GM12878 (cell line): ENCODE results near the gene PTPRF. TPM values are rescaled to one million over a fixed set of nuclear protein-coding genes. Genes with fewer than 3 reads are reported as not detected.

Experiments used
- ATAC-seq: fragments of 200-7000 bp; cut with Tn5 transposase; 3 replicates; pipeline ENCODE4 v1.9.1; 2020; ENCODE audit warnings: mild to moderate bottlenecking, moderate library complexity
- BruUV-seq: library from RNA; stranded (reverse); fragments of 400-500 nt; replicated peaks from 2 replicates; lab custom pipeline; 2021; lab: Mats Ljungman, UMichigan
- CTCF ChIA-PET: fragments of 300-600 bp; sonication (Branson Sonifier 250); formaldehyde crosslinking; extraction: SDS; loops from one replicate; lab custom pipeline; 2021; ENCODE audit warnings: inconsistent platforms; lab: Yijun Ruan, JAX
- POLR2A ChIA-PET: fragments of 350-600 bp; formaldehyde crosslinking; extraction: SDS; loops from one replicate; lab custom pipeline; 2021; ENCODE audit warnings: inconsistent platforms; lab: Charles Lee
- RAD21 ChIA-PET: fragments of 300-600 bp; sonication (Branson Sonifier 250); formaldehyde crosslinking; loops from one replicate; lab custom pipeline; 2023; ENCODE audit warnings: antibody characterized with exemption; ENCODE audit not compliant: unreplicated experiment; lab: Charles Lee
- SMC1A ChIA-PET: fragments of 300-600 bp; sonication (Branson Sonifier 250); formaldehyde crosslinking; loops from one replicate; lab custom pipeline; 2023; ENCODE audit not compliant: unreplicated experiment, uncharacterized antibody; lab: Charles Lee
- DNase-seq: peaks from one replicate; pipeline ENCODE4 v3.0.0-alpha.2; 2011; ENCODE audit warnings: low read depth, low spot score
- FAIRE-seq: peaks from 3 replicates; lab custom pipeline; 2011; peaks lifted over from hg19 to GRCh38; lab: Jason Lieb, UNC
- H2AFZ ChIP-seq: 2 replicates; pipeline ENCODE4 v1.6.0; 2011; ENCODE audit warnings: low read depth, low read length, control low read depth; ENCODE audit not compliant: control insufficient read depth
- H3K27ac ChIP-seq: 2 replicates; pipeline ENCODE4 v1.5.1; 2011; ENCODE audit warnings: control low read depth; ENCODE audit not compliant: control insufficient read depth, insufficient read depth
- H3K27me3 ChIP-seq, 2 experiments: replicated peaks in 1 of 2; 2 replicates each; pipeline versions ENCODE4 v1.6.0 to v1.6.1; 2011; ENCODE audit warnings: low read length in 1 of 2; ENCODE audit not compliant: control insufficient read depth in 2 of 2, insufficient read depth in 2 of 2
- H3K36me3 ChIP-seq, 2 experiments: 2 replicates each; pipeline ENCODE4 v1.5.1; 2011; ENCODE audit warnings: low read length in 1 of 2; ENCODE audit not compliant: control insufficient read depth in 2 of 2, insufficient read depth in 2 of 2
- H3K4me1 ChIP-seq: 2 replicates; pipeline ENCODE4 v1.6.1; 2011; ENCODE audit warnings: mild to moderate bottlenecking, low read length, moderate library complexity, mixed read lengths; ENCODE audit not compliant: control insufficient read depth, insufficient read depth
- H3K4me2 ChIP-seq: 2 replicates; pipeline ENCODE4 v1.6.0; 2011; ENCODE audit warnings: control low read depth; ENCODE audit not compliant: control insufficient read depth, insufficient read depth
- H3K4me3 ChIP-seq: fragments of 200-600 bp; sonication (generic); 2 replicates; pipeline ENCODE4 v1.5.1; 2016
- H3K79me2 ChIP-seq: 2 replicates; pipeline ENCODE4 v1.6.0; 2011; ENCODE audit warnings: low read length; ENCODE audit not compliant: control insufficient read depth, insufficient read depth
- H3K9ac ChIP-seq: 2 replicates; pipeline ENCODE4 v1.8.0; 2011; ENCODE audit warnings: low read length, control low read depth, mixed read lengths; ENCODE audit not compliant: control insufficient read depth, insufficient read depth
- H3K9me3 ChIP-seq: replicated peaks from 3 replicates; pipeline ENCODE4 v1.5.1; 2011; ENCODE audit warnings: mild to moderate bottlenecking, low read length; ENCODE audit not compliant: control insufficient read depth, insufficient read depth
- H4K20me1 ChIP-seq: 2 replicates; pipeline ENCODE4 v1.6.0; 2011; ENCODE audit not compliant: control insufficient read depth, insufficient read depth
- DPF2 ChIP-seq: fragments of 450-650 bp; IDR thresholded peaks from 2 replicates; pipeline ENCODE4 v1.6.1; 2017; ENCODE audit warnings: mild to moderate bottlenecking
- GABPA ChIP-seq: IDR thresholded peaks from 2 replicates; pipeline ENCODE4 v1.6.1; 2014; ENCODE audit warnings: antibody characterized with exemption, low read depth, mild to moderate bottlenecking, inconsistent platforms
- HDGF ChIP-seq: fragments of 450-650 bp; IDR thresholded peaks from 2 replicates; pipeline ENCODE4 v1.6.1; 2016; ENCODE audit warnings: antibody characterized with exemption
- IKZF2 ChIP-seq, 2 experiments: fragments of 450-650 bp; IDR thresholded peaks; 2 replicates each; pipeline ENCODE4 v1.6.1; 2017; ENCODE audit warnings: mild to moderate bottlenecking in 2 of 2, moderate library complexity in 2 of 2
- MEF2B ChIP-seq: fragments of 450-650 bp; IDR thresholded peaks from 2 replicates; pipeline ENCODE4 v1.6.1; 2018; ENCODE audit warnings: mild to moderate bottlenecking, moderate library complexity; ENCODE audit not compliant: partially characterized antibody, poor library complexity, severe bottlenecking
- PRDM15 ChIP-seq: fragments of 450-650 bp; formaldehyde crosslinking; IDR thresholded peaks from 2 replicates; pipeline ENCODE4 v1.4.0; 2020; ENCODE audit warnings: mild to moderate bottlenecking, moderate library complexity
- SKIL ChIP-seq: fragments of 450-650 bp; IDR thresholded peaks from 2 replicates; pipeline ENCODE4 v1.6.1; 2017; ENCODE audit warnings: mild to moderate bottlenecking, low read depth, inconsistent platforms; ENCODE audit not compliant: poor library complexity, severe bottlenecking
- SUPT20H ChIP-seq: IDR thresholded peaks from 2 replicates; pipeline ENCODE4 v1.6.1; 2011; ENCODE audit warnings: low read depth, mild to moderate bottlenecking, low read length, moderate library complexity, borderline replicate concordance; ENCODE audit not compliant: control insufficient read depth
- TCF7 ChIP-seq: IDR thresholded peaks from 2 replicates; pipeline ENCODE4 v1.6.1; 2014; ENCODE audit warnings: antibody characterized with exemption, borderline replicate concordance
- WGBS: methylation state at CpG from one replicate; pipeline ENCODE4 v1.1.6; 2016; ENCODE audit warnings: low lambda C conversion rate; ENCODE audit not compliant: insufficient replicate concordance, insufficient coverage; ENCODE audit errors: missing lambda C conversion rate; 5-methylcytosine and 5-hydroxymethylcytosine counted together
- in situ Hi-C: fragments of 300-500 bp; cut with MboI; formaldehyde crosslinking; loops from 9 replicates; pipeline ENCODE4 v1.14.3; 2018; ENCODE audit warnings: mixed read lengths
- intact Hi-C: fragments of 100-400 bp; cut with micrococcal nuclease; formaldehyde crosslinking; loops from one replicate; pipeline ENCODE4 v1.14.2; 2022; ENCODE audit not compliant: unreplicated experiment
- polyA plus RNA-seq, 11 experiments: library from polyadenylated mRNA; depleted of rRNA in 4 of 11; unstranded in 6 of 11; stranded (reverse) in 5 of 11; fragments of >200 nt; fragmentation: Nextera tagmentation in 4 of 11; fragmentation: Illumina TruSeq in 1 of 11; extraction: Ambion mirVana in 4 of 11; extraction: Trizol in 1 of 11; gene quantifications; 1 replicate in 1 of 11; 2 replicates in 10 of 11; pipeline versions ENCODE4 v1.2.1 to v1.2.3, GENCODE V29; 2011 to 2016; ENCODE audit warnings: inconsistent platforms in 2 of 11, missing spikeins in 2 of 11, low read depth in 1 of 11
- total RNA-seq, 4 experiments: library from RNA; depleted of rRNA in 3 of 4; stranded (reverse); fragments of >200 nt in 3 of 4; fragmentation: Illumina TruSeq in 1 of 4; extraction: Trizol in 1 of 4; gene quantifications; 2 replicates each; pipeline versions ENCODE4 v1.2.1 to v1.2.3, GENCODE V29; 2013 to 2021

The PTPRF gene
- total and polyA plus RNA-seq, 10 of the 15 experiments (the other 5 are each of a cell fraction or from before 2014, with no cell fraction given), result 0.04 to 2.6 (median 0.32) TPM

GRCh38 chr1:43510621-43511020 is 20.1 kb upstream of the PTPRF start:
- Histone ChIP-seq H3K79me2 (no peaks in the 10 kb centered on the region), H3K4me1 (peaks cover 9% of the 10 kb centered on the region), H2AFZ (no peak overlapping the region), H3K4me3 (no peak overlapping the region), H3K27me3 (no peaks in the 10 kb centered on the region), H3K9me3 (peaks cover 5% of the 10 kb centered on the region), H3K36me3 (no peaks in the 10 kb centered on the region), H3K9ac (no peak overlapping the region), H3K27ac (no peak overlapping the region), H3K4me2 (no peak overlapping the region), H4K20me1 (no peaks in the 10 kb centered on the region)
- WGBS, result 72% methylated on average over 5 of the region's 5 CpGs
- ChIA-PET POLR2A (no interaction called here), RAD21 (no interaction called here), SMC1A (interaction anchor here (1.2 kb wide), 1 partner anchor 10 kb away, joined by 3 read pairs; no protein-coding TSS in a partner anchor), CTCF (interaction anchor here (0.9 to 1.1 kb wide), 2 partner anchors 10 to 424 kb away, joined by 3 to 4 read pairs; no protein-coding TSS in a partner anchor)
- DNase-seq (no peak), FAIRE-seq (no peak), ATAC-seq (no peak)
- TF ChIP-seq DPF2, result no peak
- no peak for TF ChIP-seq PRDM15 (CRISPR knock-in tag)
- no peak for TF ChIP-seq HDGF
- TF ChIP-seq TCF7, result no peak
- TF ChIP-seq SUPT20H, result no peak
- TF ChIP-seq MEF2B, result no peak
- no peak for TF ChIP-seq GABPA
- no peak for TF ChIP-seq SKIL
- TF ChIP-seq IKZF2 (IDR thresholded peaks at IDR 0.05), result no peak
- in situ Hi-C loops, result no loop called here
- no TSS peak for BruUV-seq
- intact Hi-C loops, result no loop called here
